Measurements from ENCODE around the gene KCNK10.

DNA sequence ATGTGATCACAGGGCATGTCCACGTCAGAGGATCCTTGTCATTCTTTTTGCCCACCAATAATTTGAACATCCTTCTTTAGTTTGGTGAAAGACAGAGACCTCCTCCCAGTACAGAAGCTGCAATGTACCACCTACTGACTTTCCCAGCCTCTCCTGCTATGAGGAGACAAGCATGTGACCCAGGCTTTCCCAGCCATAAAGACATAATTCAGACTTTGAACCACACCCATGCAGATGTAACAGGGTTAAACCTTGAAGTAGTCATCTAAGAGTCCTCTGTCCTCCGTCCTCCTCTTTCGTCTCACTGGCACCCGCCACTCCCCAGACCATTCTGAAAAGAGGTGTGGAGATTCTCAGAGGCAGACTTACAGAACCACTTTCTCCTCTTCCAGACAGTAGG lies 120.8 kb downstream of the KCNK10 start:
- TF ChIP-seq, protein P1, sequence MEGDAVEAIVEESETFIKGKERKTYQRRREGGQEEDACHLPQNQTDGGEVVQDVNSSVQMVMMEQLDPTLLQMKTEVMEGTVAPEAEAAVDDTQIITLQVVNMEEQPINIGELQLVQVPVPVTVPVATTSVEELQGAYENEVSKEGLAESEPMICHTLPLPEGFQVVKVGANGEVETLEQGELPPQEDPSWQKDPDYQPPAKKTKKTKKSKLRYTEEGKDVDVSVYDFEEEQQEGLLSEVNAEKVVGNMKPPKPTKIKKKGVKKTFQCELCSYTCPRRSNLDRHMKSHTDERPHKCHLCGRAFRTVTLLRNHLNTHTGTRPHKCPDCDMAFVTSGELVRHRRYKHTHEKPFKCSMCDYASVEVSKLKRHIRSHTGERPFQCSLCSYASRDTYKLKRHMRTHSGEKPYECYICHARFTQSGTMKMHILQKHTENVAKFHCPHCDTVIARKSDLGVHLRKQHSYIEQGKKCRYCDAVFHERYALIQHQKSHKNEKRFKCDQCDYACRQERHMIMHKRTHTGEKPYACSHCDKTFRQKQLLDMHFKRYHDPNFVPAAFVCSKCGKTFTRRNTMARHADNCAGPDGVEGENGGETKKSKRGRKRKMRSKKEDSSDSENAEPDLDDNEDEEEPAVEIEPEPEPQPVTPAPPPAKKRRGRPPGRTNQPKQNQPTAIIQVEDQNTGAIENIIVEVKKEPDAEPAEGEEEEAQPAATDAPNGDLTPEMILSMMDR (IDR thresholded peaks at IDR 0.05 in 4 of 5, conservative IDR thresholded peaks at IDR 0.05 in 1 of 5): no peak
- no peak for TF ChIP-seq POLR2A (IDR thresholded peaks at IDR 0.05)

Measured in gastrocnemius medialis (tissue), 4 donors.